H9 (cell line): ENCODE data around the gene ZNF711. TPM values are rescaled to one million over a fixed set of nuclear protein-coding genes. Genes with fewer than 3 reads are reported as not detected.
A peak's percentile ranks its signal among the peaks of the same experiment; 100 is the strongest.
"Not testable (repeated sequence)": the region's sequence is repeated elsewhere in the genome, so short reads cannot be mapped to it uniquely, and the experiment has no call there.

Experiments used
- DNase-seq: peaks from one replicate; pipeline ENCODE4 v3.0.0-alpha.2; 2017
- H2AFZ ChIP-seq: one replicate; pipeline ENCODE4 v1.6.1; 2013; ENCODE audit warnings: mild to moderate bottlenecking, low read length, control low read depth, moderate library complexity
- H2AK5ac ChIP-seq: 2 replicates; pipeline ENCODE4 v1.6.1; 2013; ENCODE audit warnings: low read length, control low read depth, mixed read lengths; ENCODE audit not compliant: insufficient read length
- H2BK120ac ChIP-seq: one replicate; pipeline ENCODE4 v1.6.1; 2013; ENCODE audit warnings: low read depth, mild to moderate bottlenecking, low read length, control low read depth, inconsistent platforms; ENCODE audit not compliant: poor library complexity, severe bottlenecking
- H2BK12ac ChIP-seq: 2 replicates; pipeline ENCODE4 v1.6.1; 2013; ENCODE audit warnings: low read length, control low read depth, mixed read lengths, low read depth; ENCODE audit not compliant: insufficient read length
- H2BK15ac ChIP-seq: 2 replicates; pipeline ENCODE4 v1.6.1; 2013; ENCODE audit warnings: low read depth, low read length, control low read depth
- H2BK20ac ChIP-seq: one replicate; pipeline ENCODE4 v1.6.1; 2013; ENCODE audit warnings: low read depth, mild to moderate bottlenecking, low read length, control low read depth, inconsistent platforms; ENCODE audit not compliant: poor library complexity, severe bottlenecking
- H2BK5ac ChIP-seq: 2 replicates; pipeline ENCODE4 v1.6.1; 2013; ENCODE audit warnings: low read length, control low read depth, mixed read lengths; ENCODE audit not compliant: insufficient read length
- H3K14ac ChIP-seq: 2 replicates; pipeline ENCODE4 v1.6.1; 2013; ENCODE audit warnings: low read length, control low read depth; ENCODE audit not compliant: insufficient read depth
- H3K18ac ChIP-seq: 2 replicates; pipeline ENCODE4 v1.6.1; 2013; ENCODE audit warnings: low read depth, mild to moderate bottlenecking, mixed read lengths, low read length, control low read depth; ENCODE audit not compliant: insufficient read length
- H3K23ac ChIP-seq: 2 replicates; pipeline ENCODE4 v1.6.1; 2013; ENCODE audit warnings: low read length, control low read depth, mixed read lengths, low read depth; ENCODE audit not compliant: insufficient read length
- H3K23me2 ChIP-seq: 2 replicates; pipeline ENCODE4 v1.6.1; 2013; ENCODE audit warnings: low read depth, mild to moderate bottlenecking, mixed read lengths, low read length, control low read depth; ENCODE audit not compliant: insufficient read length, poor library complexity, severe bottlenecking
- H3K27ac ChIP-seq: 2 replicates; pipeline ENCODE4 v1.5.1; 2013; ENCODE audit warnings: low read length, control low read depth, mixed read lengths, low read depth; ENCODE audit not compliant: insufficient read length
- H3K27me3 ChIP-seq: 2 replicates; pipeline ENCODE4 v1.6.1; 2013; ENCODE audit warnings: low read length, control low read depth, inconsistent platforms; ENCODE audit not compliant: insufficient read depth
- H3K4ac ChIP-seq: 2 replicates; pipeline ENCODE4 v1.6.1; 2013; ENCODE audit warnings: low read depth, mild to moderate bottlenecking, control low read depth, inconsistent platforms, low read length, moderate library complexity
- H3K4me1 ChIP-seq: 2 replicates; pipeline ENCODE4 v1.6.1; 2013; ENCODE audit warnings: low read length, control low read depth, inconsistent platforms; ENCODE audit not compliant: insufficient read depth
- H3K4me2 ChIP-seq: 2 replicates; pipeline ENCODE4 v1.6.1; 2013; ENCODE audit warnings: low read length, control low read depth, mixed read lengths; ENCODE audit not compliant: insufficient read length, insufficient read depth
- H3K56ac ChIP-seq: 2 replicates; pipeline ENCODE4 v1.6.1; 2013; ENCODE audit warnings: low read depth, mild to moderate bottlenecking, mixed read lengths, low read length, control low read depth; ENCODE audit not compliant: insufficient read length
- H3K79me1 ChIP-seq: 2 replicates; pipeline ENCODE4 v1.6.1; 2013; ENCODE audit warnings: low read depth, mild to moderate bottlenecking, moderate library complexity, low read length, control low read depth, inconsistent platforms; ENCODE audit not compliant: insufficient read depth, poor library complexity, severe bottlenecking
- H3K79me2 ChIP-seq: 2 replicates; pipeline ENCODE4 v1.6.1; 2013; ENCODE audit warnings: low read length, control low read depth, inconsistent platforms; ENCODE audit not compliant: insufficient read depth
- H3K9ac ChIP-seq: 2 replicates; pipeline ENCODE4 v1.6.1; 2013; ENCODE audit warnings: low read length, control low read depth, mixed read lengths; ENCODE audit not compliant: insufficient read length; ENCODE audit errors: extremely low read depth
- H3K9me3 ChIP-seq: one replicate; pipeline ENCODE4 v1.6.1; 2013; ENCODE audit warnings: low read depth, low read length, inconsistent platforms; ENCODE audit not compliant: control insufficient read depth
- H3T11ph ChIP-seq: one replicate; pipeline ENCODE4 v1.6.1; 2013; ENCODE audit warnings: mild to moderate bottlenecking, low read length, control low read depth, inconsistent platforms
- H4K20me1 ChIP-seq: one replicate; pipeline ENCODE4 v1.6.1; 2013; ENCODE audit not compliant: control insufficient read depth, insufficient read length, insufficient read depth
- H4K5ac ChIP-seq: 2 replicates; pipeline ENCODE4 v1.6.1; 2013; ENCODE audit warnings: low read depth, mild to moderate bottlenecking, mixed read lengths, low read length, control low read depth; ENCODE audit not compliant: insufficient read length
- H4K8ac ChIP-seq: replicated peaks from 2 replicates; pipeline ENCODE4 v1.6.1; 2013; ENCODE audit warnings: low read length, control low read depth, mixed read lengths, low read depth; ENCODE audit not compliant: insufficient read length
- H4K91ac ChIP-seq: 2 replicates; pipeline ENCODE4 v1.6.1; 2013; ENCODE audit warnings: low read depth, mild to moderate bottlenecking, moderate library complexity, mixed read lengths, low read length, control low read depth; ENCODE audit not compliant: insufficient read length
- H3K27ac Mint-ChIP-seq, 3 experiments: 2 replicates in 2 of 3; 3 replicates in 1 of 3; pipeline ENCODE4 v1.8.0; 2020 to 2021; ENCODE audit warnings: mixed read lengths in 3 of 3, mild to moderate bottlenecking in 1 of 3, moderate library complexity in 1 of 3
- H3K27me3 Mint-ChIP-seq: 2 replicates; pipeline ENCODE4 v1.8.0; 2021; ENCODE audit warnings: low read depth, mild to moderate bottlenecking, moderate library complexity, mixed read lengths
- H3K36me3 Mint-ChIP-seq, 3 experiments: 2 replicates in 2 of 3; 3 replicates in 1 of 3; pipeline ENCODE4 v1.8.0; 2020 to 2021; ENCODE audit warnings: low read depth in 3 of 3, mixed read lengths in 3 of 3; ENCODE audit not compliant: insufficient read depth in 1 of 3
- H3K4me1 Mint-ChIP-seq, 2 experiments: 2 replicates each; pipeline ENCODE4 v1.8.0; 2020; ENCODE audit warnings: mixed read lengths in 2 of 2
- H3K4me3 Mint-ChIP-seq, 2 experiments: 2 replicates in 1 of 2; 3 replicates in 1 of 2; pipeline ENCODE4 v1.8.0; 2020 to 2021; ENCODE audit warnings: mild to moderate bottlenecking in 2 of 2, mixed read lengths in 2 of 2, moderate library complexity in 1 of 2
- H3K9me3 Mint-ChIP-seq, 2 experiments: 2 replicates in 1 of 2; 3 replicates in 1 of 2; pipeline ENCODE4 v1.8.0; 2020; ENCODE audit warnings: mild to moderate bottlenecking in 2 of 2, mixed read lengths in 2 of 2, moderate library complexity in 1 of 2
- CTCF ChIP-seq: fragments of 200-600 bp; sonication (generic); conservative IDR thresholded peaks from 3 replicates; pipeline ENCODE4 v1.8.0; 2021; ENCODE audit warnings: antibody characterized with exemption, mild to moderate bottlenecking
- WGBS: extraction: QIAGEN DNeasy Blood & Tissue Kit; methylation state at CpG from one replicate; pipeline ENCODE4 v1.1.7; 2013; ENCODE audit warnings: missing lambda C conversion rate, low lambda C conversion rate, mixed read lengths; ENCODE audit not compliant: insufficient read length; ENCODE audit errors: extremely low coverage; 5-methylcytosine and 5-hydroxymethylcytosine counted together
- total RNA-seq: library from RNA; stranded (reverse); gene quantifications from 2 replicates; pipeline ENCODE4 v1.2.1, GENCODE V29; 2021

Gene ZNF711
- total RNA-seq, 1 experiment from 2014 or later = 14.9 TPM

GRCh38 chrX:85309717-85310116 lies 65.9 kb downstream of the ZNF711 start:
- H3K56ac ChIP-seq = no peak overlapping the region
- no peaks in the 10 kb centered on the region for H3K23me2 ChIP-seq
- no peak overlapping the region for H3K4me2 ChIP-seq
- no peak overlapping the region for H3K23ac ChIP-seq
- H4K8ac ChIP-seq = no peak overlapping the region
- peak; percentile 41; the same call in 2 of the 3 replicates for TF ChIP-seq CTCF
- no peaks in the 10 kb centered on the region; the same call in 1 of the 2 replicates for H3K27me3 Mint-ChIP-seq
- H2BK120ac ChIP-seq = no peak overlapping the region
- H2AFZ ChIP-seq = no peak overlapping the region
- no peak overlapping the region for H3K4me3 Mint-ChIP-seq
- no peak overlapping the region for H3K14ac ChIP-seq
- H3K4ac ChIP-seq = no peak overlapping the region
- no peak overlapping the region for H2BK20ac ChIP-seq
- no peaks in the 10 kb centered on the region for H3K4me1 Mint-ChIP-seq
- no peak overlapping the region for H2BK12ac ChIP-seq
- no peak overlapping the region for H3T11ph ChIP-seq
- H4K20me1 ChIP-seq = no peaks in the 10 kb centered on the region
- H3K79me2 ChIP-seq = no peaks in the 10 kb centered on the region
- no peak overlapping the region for H4K91ac ChIP-seq
- no CpG with 5 or more reads among the region's 2 CpGs for WGBS
- H2BK15ac ChIP-seq = no peak overlapping the region
- no peaks in the 10 kb centered on the region; a peak in 2 of 7 replicates for H3K36me3 Mint-ChIP-seq
- H3K27me3 ChIP-seq = no peaks in the 10 kb centered on the region
- no peak overlapping the region for H3K27ac ChIP-seq
- H3K9me3 ChIP-seq = peaks cover 5% of the 10 kb centered on the region
- peak; percentile 26 for DNase-seq
- H3K4me1 ChIP-seq = no peaks in the 10 kb centered on the region
- no peak overlapping the region for H2BK5ac ChIP-seq
- no peak overlapping the region for H4K5ac ChIP-seq
- H3K9me3 Mint-ChIP-seq = peaks cover 70 to 76% of the 10 kb centered on the region in 2 experiments
- no peaks in the 10 kb centered on the region for H3K79me1 ChIP-seq
- H2AK5ac ChIP-seq = no peak overlapping the region
- H3K9ac ChIP-seq = no peak overlapping the region
- H3K27ac Mint-ChIP-seq = no peak overlapping the region
- no peak overlapping the region for H3K18ac ChIP-seq

- WGBS = no CpG with 5 or more reads among the region's 2 CpGs
- not testable (repeated sequence) for DNase-seq, H3K14ac ChIP-seq, H3K4me1 ChIP-seq, H3K79me2 ChIP-seq, H2BK15ac ChIP-seq, H3K4me3 Mint-ChIP-seq, H3T11ph ChIP-seq, H2AK5ac ChIP-seq, H2AFZ ChIP-seq, H4K5ac ChIP-seq, H4K8ac ChIP-seq, H3K79me1 ChIP-seq, H3K23ac ChIP-seq, H2BK5ac ChIP-seq, H2BK12ac ChIP-seq, H3K27me3 Mint-ChIP-seq, H3K27me3 ChIP-seq, H3K18ac ChIP-seq, H3K4me2 ChIP-seq, H3K27ac Mint-ChIP-seq, H3K27ac ChIP-seq, H3K56ac ChIP-seq, H2BK120ac ChIP-seq, H2BK20ac ChIP-seq, H3K23me2 ChIP-seq, H3K9me3 ChIP-seq, H4K91ac ChIP-seq, H4K20me1 ChIP-seq, H3K9ac ChIP-seq, H3K4ac ChIP-seq, H3K36me3 Mint-ChIP-seq, H3K4me1 Mint-ChIP-seq
- H3K9me3 Mint-ChIP-seq = peaks cover 65 to 67% of the 10 kb centered on the region in 2 experiments
Measured at GRCh38 chrX:85311348-85311747, 67.6 kb downstream of the ZNF711 start.
